SH-SY5Y (cell line): ENCODE measurements around the gene TNF.

ENCODE experiments used
- GATA2 ChIP-seq: IDR thresholded peaks from 2 replicates; pipeline ENCODE4 v1.6.1; 2011; ENCODE audit warnings: mild to moderate bottlenecking, low read depth, low read length
- GATA3 ChIP-seq: IDR thresholded peaks from 2 replicates; pipeline ENCODE4 v1.6.1; 2011; ENCODE audit warnings: low read depth, mild to moderate bottlenecking, low read length, moderate library complexity

DNA sequence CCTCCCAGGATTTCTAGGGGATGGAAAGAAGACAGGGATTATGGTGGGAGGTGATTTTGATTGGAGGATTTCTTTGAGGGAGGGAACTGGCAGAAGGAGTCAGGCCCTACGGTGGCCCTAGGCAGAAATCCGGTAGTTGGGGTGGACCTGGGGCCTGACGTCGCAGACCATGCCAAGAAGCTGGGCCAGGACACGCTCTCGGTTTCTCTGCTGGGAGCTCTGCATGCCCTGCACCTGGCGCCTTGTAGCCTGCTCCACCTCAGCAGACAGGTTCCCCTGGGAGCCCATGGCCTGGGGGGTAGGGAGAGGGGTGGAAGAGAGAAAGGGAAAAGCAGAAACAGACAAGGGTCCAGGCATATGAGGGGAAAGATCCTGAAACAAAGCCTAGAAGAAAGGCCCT is 30.1 kb upstream of the TNF start:
- no peak for TF ChIP-seq GATA2
- no peak for TF ChIP-seq GATA3
